ENCODE measurements around the gene VSIG10.

The VSIG10 gene

GRCh38 chr12:118038137-118038536, 65.7 kb downstream of the VSIG10 start:
- no peak overlapping the region for H3K4me2 ChIP-seq (ENCODE audit: insufficient read depth, low read length, poor library complexity, severe bottlenecking)
- H3K4me3 ChIP-seq (ENCODE audit: low read length in 2 of 2) = no peak overlapping the region

GRCh38 chr12:118036672-118037411, 67.0 kb downstream of the VSIG10 start:
- Histone ChIP-seq H4K8ac (ENCODE audit: low read depth, low read length) (no peak overlapping the region), H3K27ac (replicated peaks; ENCODE audit: low read length) (no peak overlapping the region), H3K4ac (ENCODE audit: low read length) (no peak overlapping the region), H3K23ac (ENCODE audit: low read depth, low read length, poor library complexity) (no peak overlapping the region), H3K9me3 (replicated peaks in 1 of 2; ENCODE audit: control insufficient read depth in 2 of 2, insufficient read depth in 1 of 2, low read depth in 1 of 2, low read length in 2 of 2) (no peaks in the 10 kb centered on the region), H3K79me1 (ENCODE audit: low read depth, low read length) (no peaks in the 10 kb centered on the region), H3K9ac (ENCODE audit: low read depth, low read length, poor library complexity) (no peak overlapping the region), H2AFZ (ENCODE audit: low read length) (no peak overlapping the region), H3K14ac (ENCODE audit: low read length) (no peak overlapping the region), H3K4me1 (ENCODE audit: control insufficient read depth in 2 of 2, insufficient read depth in 1 of 2, low read depth in 1 of 2, low read length in 2 of 2) (no peaks in the 10 kb centered on the region), H2BK15ac (ENCODE audit: low read length) (no peak overlapping the region), H4K91ac (ENCODE audit: low read depth, low read length, poor library complexity) (no peak overlapping the region), H3K27me3 (ENCODE audit: control insufficient read depth in 3 of 3, insufficient read depth in 3 of 3, low read depth in 1 of 3, low read length in 3 of 3) (no peaks in the 10 kb centered on the region), H3K36me3 (replicated peaks in 1 of 2; ENCODE audit: control insufficient read depth in 2 of 2, insufficient read depth in 2 of 2, low read length in 2 of 2) (peaks cover 36 to 98% of the 10 kb centered on the region in 2 donors), H3K4me3 (ENCODE audit: low read length in 2 of 2) (no peak overlapping the region), H2BK12ac (ENCODE audit: low read length) (no peak overlapping the region), H2BK120ac (ENCODE audit: low read depth, low read length) (no peak overlapping the region), H2BK5ac (ENCODE audit: low read length) (no peak overlapping the region), H3K4me2 (ENCODE audit: insufficient read depth, low read length, poor library complexity, severe bottlenecking) (no peak overlapping the region), H2AK5ac (ENCODE audit: low read depth, low read length) (no peak overlapping the region), H3K18ac (ENCODE audit: low read length) (no peak overlapping the region)
- WGBS, 2 donors (ENCODE audit: extremely low coverage in 2 of 2, insufficient read length in 2 of 2, insufficient replicate concordance in 1 of 2) = no CpG with 5 or more reads among the region's 11 CpGs
- DNase-seq (ENCODE audit: low spot score) = no peak

More at GRCh38 chr12:118038137-118038536, 65.7 kb downstream of the VSIG10 start:
- Histone ChIP-seq H3K4ac (ENCODE audit: low read length) (no peak overlapping the region), H2BK120ac (ENCODE audit: low read depth, low read length) (no peak overlapping the region), H3K27ac (replicated peaks; ENCODE audit: low read length) (no peak overlapping the region), H4K8ac (ENCODE audit: low read depth, low read length) (no peak overlapping the region), H2AFZ (ENCODE audit: low read length) (no peak overlapping the region), H3K9ac (ENCODE audit: low read depth, low read length, poor library complexity) (no peak overlapping the region), H2BK5ac (ENCODE audit: low read length) (no peak overlapping the region), H3K18ac (ENCODE audit: low read length) (no peak overlapping the region), H3K14ac (ENCODE audit: low read length) (no peak overlapping the region), H3K27me3 (ENCODE audit: control insufficient read depth in 3 of 3, insufficient read depth in 3 of 3, low read depth in 1 of 3, low read length in 3 of 3) (no peaks in the 10 kb centered on the region), H2BK12ac (ENCODE audit: low read length) (no peak overlapping the region), H3K36me3 (replicated peaks in 1 of 2; ENCODE audit: control insufficient read depth in 2 of 2, insufficient read depth in 2 of 2, low read length in 2 of 2) (peaks cover 40 to 98% of the 10 kb centered on the region in 2 donors), H3K4me1 (ENCODE audit: control insufficient read depth in 2 of 2, insufficient read depth in 1 of 2, low read depth in 1 of 2, low read length in 2 of 2) (no peaks in the 10 kb centered on the region), H3K9me3 (replicated peaks in 1 of 2; ENCODE audit: control insufficient read depth in 2 of 2, insufficient read depth in 1 of 2, low read depth in 1 of 2, low read length in 2 of 2) (no peaks in the 10 kb centered on the region), H3K23ac (ENCODE audit: low read depth, low read length, poor library complexity) (no peak overlapping the region), H3K79me1 (ENCODE audit: low read depth, low read length) (no peaks in the 10 kb centered on the region), H2BK15ac (ENCODE audit: low read length) (no peak overlapping the region), H2AK5ac (ENCODE audit: low read depth, low read length) (no peak overlapping the region), H4K91ac (ENCODE audit: low read depth, low read length, poor library complexity) (no peak overlapping the region)
- no peak for DNase-seq (ENCODE audit: low spot score)
- WGBS, 2 donors (ENCODE audit: extremely low coverage in 2 of 2, insufficient read length in 2 of 2, insufficient replicate concordance in 1 of 2) = no CpG with 5 or more reads among the region's 6 CpGs

GRCh38 chr12:118035190-118036041, 68.4 kb downstream of the VSIG10 start:
- no peak overlapping the region for H2BK5ac ChIP-seq (ENCODE audit: low read length)
- no peak overlapping the region for H2BK15ac ChIP-seq (ENCODE audit: low read length)
- H3K18ac ChIP-seq (ENCODE audit: low read length) = no peak overlapping the region
- H3K36me3 ChIP-seq (replicated peaks in 1 of 2; ENCODE audit: control insufficient read depth in 2 of 2, insufficient read depth in 2 of 2, low read length in 2 of 2) = peaks cover 35 to 100% of the 10 kb centered on the region in 2 donors
- H3K9me3 ChIP-seq (replicated peaks in 1 of 2; ENCODE audit: control insufficient read depth in 2 of 2, insufficient read depth in 1 of 2, low read depth in 1 of 2, low read length in 2 of 2) = no peaks in the 10 kb centered on the region
- no peak overlapping the region for H2AFZ ChIP-seq (ENCODE audit: low read length)
- H3K4me2 ChIP-seq (ENCODE audit: insufficient read depth, low read length, poor library complexity, severe bottlenecking) = no peak overlapping the region
- no peak overlapping the region for H3K27ac ChIP-seq (replicated peaks; ENCODE audit: low read length)
- no peak overlapping the region for H2BK120ac ChIP-seq (ENCODE audit: low read depth, low read length)
- H3K23ac ChIP-seq (ENCODE audit: low read depth, low read length, poor library complexity) = no peak overlapping the region
- no peaks in the 10 kb centered on the region for H3K79me1 ChIP-seq (ENCODE audit: low read depth, low read length)
- H2BK12ac ChIP-seq (ENCODE audit: low read length) = no peak overlapping the region
- no CpG with 5 or more reads among the region's 9 CpGs for WGBS, 2 donors (ENCODE audit: extremely low coverage in 2 of 2, insufficient read length in 2 of 2, insufficient replicate concordance in 1 of 2)
- no peak overlapping the region for H3K9ac ChIP-seq (ENCODE audit: low read depth, low read length, poor library complexity)
- H4K91ac ChIP-seq (ENCODE audit: low read depth, low read length, poor library complexity) = no peak overlapping the region
- no peak overlapping the region for H3K4me3 ChIP-seq (ENCODE audit: low read length in 2 of 2)
- no peak overlapping the region for H3K14ac ChIP-seq (ENCODE audit: low read length)
- DNase-seq (ENCODE audit: low spot score) = no peak
- H4K8ac ChIP-seq (ENCODE audit: low read depth, low read length) = no peak overlapping the region
- no peak overlapping the region for H2AK5ac ChIP-seq (ENCODE audit: low read depth, low read length)
- no peaks in the 10 kb centered on the region for H3K27me3 ChIP-seq (ENCODE audit: control insufficient read depth in 3 of 3, insufficient read depth in 3 of 3, low read depth in 1 of 3, low read length in 3 of 3)
- H3K4ac ChIP-seq (ENCODE audit: low read length) = no peak overlapping the region
- no peaks in the 10 kb centered on the region for H3K4me1 ChIP-seq (ENCODE audit: control insufficient read depth in 2 of 2, insufficient read depth in 1 of 2, low read depth in 1 of 2, low read length in 2 of 2)

Measured in neuronal stem cell (in vitro differentiated cells).